HL-60/S4 treated with phorbol 12-myristate 13-acetate at 8.2 ng/mL for 4 days and 3 days (cell line): ENCODE data around the gene TK1.

ENCODE experiments used
- in situ Hi-C: fragments of 300-500 bp; cut with MboI; formaldehyde crosslinking; loops from 2 replicates; pipeline ENCODE4 v1.15.0; 2022; ENCODE audit warnings: low sequenced_read_pairs

TK1 gene

DNA sequence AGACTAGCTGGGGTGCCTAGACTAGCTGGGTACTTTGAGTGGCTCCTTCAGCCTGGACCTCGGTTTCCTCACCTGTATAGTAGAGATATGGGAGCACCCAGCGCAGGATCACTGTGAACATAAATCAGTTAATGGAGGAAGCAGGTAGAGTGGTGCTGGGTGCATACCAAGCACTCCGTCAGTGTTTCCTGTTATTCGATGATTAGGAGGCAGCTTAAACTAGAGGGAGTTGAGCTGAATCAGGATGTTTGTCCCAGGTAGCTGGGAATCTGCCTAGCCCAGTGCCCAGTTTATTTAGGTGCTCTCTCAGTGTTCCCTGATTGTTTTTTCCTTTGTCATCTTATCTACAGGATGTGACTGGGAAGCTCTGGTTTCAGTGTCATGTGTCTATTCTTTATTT is 36.2 kb upstream of the TK1 start:
- in situ Hi-C loops: no loop called here

DNA sequence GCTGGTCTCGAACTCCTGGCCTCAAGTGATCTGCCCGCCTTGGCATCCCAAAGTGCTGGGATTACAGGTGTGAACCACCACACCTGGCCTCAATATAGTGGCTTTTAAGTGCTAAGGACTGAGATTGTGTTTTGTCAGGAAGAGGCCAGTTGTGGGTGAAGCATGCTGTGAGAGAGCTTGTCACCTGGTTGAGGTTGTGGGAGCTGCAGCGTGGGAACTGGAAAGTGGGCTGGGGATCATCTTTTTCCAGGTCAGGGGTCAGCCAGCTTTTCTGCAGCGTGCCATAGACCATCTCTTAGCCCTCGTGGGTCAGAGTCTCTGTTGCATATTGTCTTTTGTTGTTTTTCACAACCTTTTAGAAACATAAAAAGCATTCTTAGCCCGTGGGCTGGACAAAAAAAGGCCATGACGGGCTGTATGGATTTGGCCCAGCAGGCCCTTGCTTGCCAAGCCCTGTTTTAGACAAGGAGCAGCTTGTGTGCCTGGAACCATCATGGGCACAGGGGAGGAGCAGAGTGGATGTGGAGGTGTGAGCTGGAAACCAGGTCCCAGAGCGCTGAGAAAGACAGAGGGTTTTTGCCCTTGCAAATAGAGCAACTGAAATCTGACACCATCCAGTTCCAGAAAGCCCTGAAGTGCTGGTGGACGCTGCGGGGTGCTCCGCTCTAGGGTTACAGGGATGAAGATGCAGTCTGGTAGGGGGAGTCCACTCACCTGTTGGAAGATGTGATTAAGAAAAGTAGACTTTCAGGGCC is 32.7 kb upstream of the TK1 start:
- in situ Hi-C loops: no loop called here

DNA sequence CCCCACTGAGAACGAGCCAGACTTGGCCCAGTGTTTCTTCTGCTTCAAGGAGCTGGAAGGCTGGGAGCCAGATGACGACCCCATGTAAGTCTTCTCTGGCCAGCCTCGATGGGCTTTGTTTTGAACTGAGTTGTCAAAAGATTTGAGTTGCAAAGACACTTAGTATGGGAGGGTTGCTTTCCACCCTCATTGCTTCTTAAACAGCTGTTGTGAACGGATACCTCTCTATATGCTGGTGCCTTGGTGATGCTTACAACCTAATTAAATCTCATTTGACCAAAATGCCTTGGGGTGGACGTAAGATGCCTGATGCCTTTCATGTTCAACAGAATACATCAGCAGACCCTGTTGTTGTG is 27.8 kb upstream of the TK1 start:
- in situ Hi-C loops: no loop called here

DNA sequence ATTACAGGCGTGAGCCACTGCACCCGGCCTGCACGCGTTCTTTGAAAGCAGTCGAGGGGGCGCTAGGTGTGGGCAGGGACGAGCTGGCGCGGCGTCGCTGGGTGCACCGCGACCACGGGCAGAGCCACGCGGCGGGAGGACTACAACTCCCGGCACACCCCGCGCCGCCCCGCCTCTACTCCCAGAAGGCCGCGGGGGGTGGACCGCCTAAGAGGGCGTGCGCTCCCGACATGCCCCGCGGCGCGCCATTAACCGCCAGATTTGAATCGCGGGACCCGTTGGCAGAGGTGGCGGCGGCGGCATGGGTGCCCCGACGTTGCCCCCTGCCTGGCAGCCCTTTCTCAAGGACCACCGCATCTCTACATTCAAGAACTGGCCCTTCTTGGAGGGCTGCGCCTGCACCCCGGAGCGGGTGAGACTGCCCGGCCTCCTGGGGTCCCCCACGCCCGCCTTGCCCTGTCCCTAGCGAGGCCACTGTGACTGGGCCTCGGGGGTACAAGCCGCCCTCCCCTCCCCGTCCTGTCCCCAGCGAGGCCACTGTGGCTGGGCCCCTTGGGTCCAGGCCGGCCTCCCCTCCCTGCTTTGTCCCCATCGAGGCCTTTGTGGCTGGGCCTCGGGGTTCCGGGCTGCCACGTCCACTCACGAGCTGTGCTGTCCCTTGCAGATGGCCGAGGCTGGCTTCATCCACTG is 27.3 kb upstream of the TK1 start, which contains the start of gene BIRC5:
TSS of gene BIRC5 (plus strand) at position 238 of the 690 bp plus-strand sequence. CDS start at position 302, 64 bp downstream.
- in situ Hi-C loops: no loop called here

DNA sequence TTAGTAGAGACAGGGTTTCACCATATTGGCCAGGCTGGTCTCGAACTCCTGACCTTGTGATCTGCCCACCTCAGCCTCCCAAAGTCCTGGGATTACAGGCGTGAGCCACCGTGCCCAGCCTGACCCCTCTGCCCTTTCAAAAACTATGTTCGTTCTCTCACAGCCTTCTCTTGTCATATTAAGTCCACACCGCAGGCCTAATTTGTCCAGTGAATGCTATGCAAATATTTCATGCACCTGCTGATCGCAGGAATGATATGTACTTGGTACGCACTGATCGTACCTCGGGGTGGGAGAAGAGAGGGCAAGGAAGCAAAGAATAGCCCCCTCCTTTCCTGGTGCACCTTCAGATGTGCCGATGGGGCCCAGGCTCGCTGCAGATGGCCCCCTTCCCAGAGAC is 24.2 kb upstream of the TK1 start:
- in situ Hi-C loops: no loop called here

DNA sequence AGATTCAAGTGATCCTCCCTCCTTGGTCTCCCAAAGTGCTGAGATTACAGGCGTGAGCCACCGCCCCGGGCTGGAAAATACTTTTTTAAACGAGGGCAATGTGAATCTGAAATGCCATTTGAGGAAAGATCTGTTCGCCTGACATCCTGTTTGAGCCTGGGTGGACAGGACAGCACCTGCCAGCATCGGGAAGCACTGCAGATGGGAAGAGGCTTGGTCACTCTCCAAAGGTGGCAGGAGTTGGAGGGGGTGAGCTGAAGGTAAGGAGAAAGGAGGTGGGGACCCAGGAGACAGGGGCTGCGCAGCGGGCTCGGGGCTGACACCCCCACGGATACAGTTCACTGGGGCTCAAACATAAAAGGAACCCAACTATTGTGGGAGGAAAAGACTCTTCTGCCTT is 23.3 kb upstream of the TK1 start:
- in situ Hi-C loops: no loop called here

DNA sequence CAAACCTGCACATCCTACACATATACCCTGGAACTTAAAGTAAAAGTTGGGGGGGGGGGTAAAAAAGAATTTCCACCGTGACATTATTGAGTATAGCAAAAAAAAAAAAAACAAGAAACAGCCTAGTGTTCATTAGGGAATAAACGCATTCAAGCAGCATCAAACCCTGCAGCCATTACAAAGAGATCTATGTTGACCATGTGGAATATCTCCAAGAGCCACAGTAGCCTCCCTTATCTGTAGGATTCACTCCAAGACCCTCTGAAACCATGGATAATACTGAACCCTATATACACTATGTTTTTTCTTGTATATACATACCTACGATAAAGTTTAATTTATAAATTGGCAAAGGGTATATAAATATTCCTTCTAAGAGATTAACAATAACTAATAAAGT is 21.6 kb upstream of the TK1 start:
- in situ Hi-C loops: no loop called here

DNA sequence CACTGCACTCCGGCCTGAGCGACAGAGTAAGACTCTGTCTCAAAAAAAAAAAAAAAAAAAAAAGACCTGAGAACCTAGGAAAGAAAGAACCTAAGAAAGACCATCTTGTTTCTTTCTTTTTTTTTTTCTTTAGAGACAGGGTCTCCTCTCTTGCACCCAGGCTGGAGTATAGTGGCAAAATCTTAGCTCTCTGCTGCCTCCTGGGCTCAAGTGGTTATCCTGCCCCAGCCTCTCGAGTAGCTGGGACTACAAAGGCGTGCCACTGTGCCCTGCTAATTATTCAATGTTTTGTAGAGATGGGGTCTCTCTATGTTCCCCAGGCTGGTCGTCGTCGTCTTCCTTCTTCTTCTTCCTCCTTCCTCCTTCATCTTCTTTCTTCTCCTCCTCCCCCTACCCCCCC is 19.4 kb upstream of the TK1 start:
- in situ Hi-C loops: no loop called here

DNA sequence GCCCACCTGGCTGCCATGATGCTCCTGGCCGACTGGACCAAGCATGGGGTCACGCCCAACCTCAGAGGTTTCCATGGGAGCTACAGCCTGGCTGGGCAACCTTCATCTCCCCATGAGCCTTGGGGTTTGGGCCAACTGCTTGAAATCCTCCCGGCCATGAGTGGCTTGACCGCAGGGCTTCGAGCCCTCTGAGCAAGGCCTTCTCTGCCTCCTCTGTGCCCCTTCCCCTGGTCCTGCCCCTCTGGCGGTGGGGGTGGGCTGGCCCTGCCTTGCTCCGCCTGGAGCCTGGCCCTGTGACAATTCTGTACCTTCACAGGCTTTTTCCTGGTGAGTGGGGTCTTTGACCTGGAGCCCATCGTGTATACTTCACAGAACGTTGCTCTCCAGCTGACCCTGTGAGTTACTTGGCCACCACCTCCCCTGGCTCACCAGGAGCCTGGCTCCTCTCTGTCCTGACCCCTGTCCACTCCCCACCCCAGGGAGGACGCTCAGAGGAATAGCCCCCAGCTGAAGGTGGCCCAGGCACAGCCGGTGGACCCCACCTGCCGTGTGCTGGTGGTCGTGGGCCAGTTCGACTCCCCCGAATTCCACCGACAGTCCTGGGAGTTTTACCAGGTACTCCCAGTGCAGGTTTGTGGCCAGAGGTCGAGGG is 18.4 kb upstream of the TK1 start:
- in situ Hi-C loops: no loop called here

DNA sequence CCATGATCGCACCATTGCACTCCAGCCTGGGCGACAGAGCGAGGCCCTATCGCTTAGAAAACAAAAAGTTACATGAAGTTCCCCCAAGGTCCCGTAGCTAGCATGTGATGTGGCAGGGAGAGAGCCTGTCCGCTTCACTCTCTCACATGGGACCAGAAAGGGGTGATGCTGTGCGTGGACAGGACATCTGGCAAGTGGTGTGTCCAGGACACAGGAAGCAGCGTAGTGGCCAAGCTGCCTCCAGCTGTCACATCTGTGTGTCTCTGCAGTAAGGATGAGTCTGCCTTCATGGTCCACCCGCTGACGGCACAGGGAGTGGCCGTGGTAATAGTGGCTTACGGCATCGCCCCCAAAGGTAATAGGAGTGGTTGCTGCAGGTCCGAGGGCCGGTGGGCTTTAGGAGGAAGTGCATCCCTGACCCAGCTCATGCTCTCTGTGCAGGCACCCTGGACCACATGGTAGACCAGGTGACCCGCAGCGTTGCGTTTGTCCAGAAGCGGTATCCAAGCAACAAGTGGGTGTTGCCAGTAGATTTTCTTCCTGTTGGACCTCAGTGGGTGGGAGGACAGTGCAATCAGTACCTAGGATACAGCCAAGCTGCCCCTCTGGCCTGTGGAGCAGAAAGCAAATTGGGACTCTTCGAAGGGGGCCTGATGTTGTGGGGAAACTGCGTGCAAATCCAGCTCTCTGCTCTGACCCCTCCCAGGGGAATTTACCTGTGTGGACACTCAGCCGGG is 17.7 kb upstream of the TK1 start:
- in situ Hi-C loops: no loop called here

DNA sequence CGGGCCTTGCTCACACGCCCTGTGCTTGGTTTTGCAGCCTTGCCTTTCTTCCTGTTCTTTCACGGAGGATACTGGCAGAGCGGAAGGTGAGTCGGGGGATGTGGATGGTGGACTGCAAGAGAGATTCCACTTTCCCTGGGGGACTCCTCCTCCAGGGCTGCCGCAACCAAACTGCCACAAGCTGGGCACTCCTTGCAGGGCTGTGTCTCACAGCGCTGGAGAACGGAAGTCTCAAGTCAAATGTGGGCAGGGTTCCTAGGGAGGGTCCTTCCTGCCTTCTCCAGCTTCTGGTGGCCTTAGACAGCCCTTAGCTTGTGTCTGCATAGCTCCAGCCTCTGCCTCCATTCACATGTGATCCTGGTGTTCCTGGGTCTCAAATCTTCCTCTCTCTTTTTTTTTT is 15.8 kb upstream of the TK1 start:
- in situ Hi-C loops: no loop called here

DNA sequence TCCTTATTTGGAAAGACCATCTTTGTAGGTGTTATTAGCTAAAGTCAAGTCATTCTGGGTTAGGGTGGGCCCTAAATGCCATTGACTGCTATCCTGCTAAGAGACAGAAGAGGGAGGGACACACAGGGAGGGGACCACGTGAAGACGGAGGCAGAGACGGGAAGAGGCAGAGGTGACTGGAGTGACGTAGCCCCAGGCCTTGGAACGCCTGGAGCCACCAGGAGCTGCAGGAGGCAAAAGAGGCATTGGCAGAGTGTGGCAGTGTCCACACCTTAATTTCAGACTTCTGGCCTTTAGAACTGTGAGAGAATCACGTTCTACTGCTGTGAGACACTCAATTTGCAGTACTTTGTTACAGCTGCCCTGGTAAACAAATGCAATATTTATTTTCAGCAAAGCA is 13.6 kb upstream of the TK1 start:
- in situ Hi-C loops: no loop called here

DNA sequence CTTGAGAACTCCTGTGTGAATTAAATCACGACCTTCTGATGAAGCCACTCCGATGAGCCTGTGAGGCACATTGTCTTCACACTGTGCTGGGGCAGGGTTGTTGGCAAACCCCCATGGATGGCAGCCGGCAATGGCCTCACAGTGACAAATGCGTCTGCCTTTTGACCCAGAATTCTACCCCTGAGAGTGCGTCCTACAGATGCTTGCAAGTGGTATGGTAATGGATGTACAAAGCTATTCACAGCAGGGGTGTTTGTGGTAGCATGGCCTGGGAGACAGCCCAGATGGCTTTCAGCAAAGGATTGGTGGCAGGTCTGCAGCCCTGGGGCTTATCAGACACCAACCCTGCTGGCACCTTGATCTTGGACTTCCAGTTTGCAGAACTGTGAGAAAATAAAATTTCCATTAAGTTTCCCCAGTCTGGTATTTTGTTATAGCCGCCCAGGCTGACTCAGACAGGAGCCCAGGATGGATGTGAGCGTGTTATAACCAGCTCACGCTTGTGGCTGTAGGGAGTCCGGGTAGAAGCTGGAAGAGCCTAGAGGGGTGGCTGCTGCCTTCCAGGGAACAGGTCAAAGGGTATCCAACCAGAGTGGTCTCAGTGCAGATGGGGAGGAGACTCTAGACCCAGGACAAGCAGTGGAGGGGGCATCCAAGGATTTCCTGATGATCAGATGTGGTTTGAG is 10.4 kb upstream of the TK1 start:
- in situ Hi-C loops: no loop called here

DNA sequence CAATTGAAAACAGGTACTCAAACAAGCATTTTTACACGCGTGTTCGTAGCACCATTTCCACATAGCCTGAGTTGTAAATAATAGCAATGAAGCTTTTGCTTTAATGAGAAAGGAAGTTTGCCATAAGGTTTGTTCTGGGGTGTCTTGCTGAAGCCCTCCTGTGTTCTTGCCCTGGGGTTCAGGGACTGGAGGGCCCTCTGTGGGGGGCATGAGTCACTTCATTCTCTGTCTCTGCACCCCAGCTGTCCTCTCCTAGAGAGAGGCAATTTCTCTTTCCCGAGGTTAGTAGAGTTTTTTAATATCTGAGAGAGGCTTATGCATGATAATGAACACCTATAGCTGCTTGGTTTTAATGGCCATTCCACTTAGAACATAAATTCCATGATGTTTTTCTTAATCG is 9.9 kb upstream of the TK1 start:
- in situ Hi-C loops: no loop called here

DNA sequence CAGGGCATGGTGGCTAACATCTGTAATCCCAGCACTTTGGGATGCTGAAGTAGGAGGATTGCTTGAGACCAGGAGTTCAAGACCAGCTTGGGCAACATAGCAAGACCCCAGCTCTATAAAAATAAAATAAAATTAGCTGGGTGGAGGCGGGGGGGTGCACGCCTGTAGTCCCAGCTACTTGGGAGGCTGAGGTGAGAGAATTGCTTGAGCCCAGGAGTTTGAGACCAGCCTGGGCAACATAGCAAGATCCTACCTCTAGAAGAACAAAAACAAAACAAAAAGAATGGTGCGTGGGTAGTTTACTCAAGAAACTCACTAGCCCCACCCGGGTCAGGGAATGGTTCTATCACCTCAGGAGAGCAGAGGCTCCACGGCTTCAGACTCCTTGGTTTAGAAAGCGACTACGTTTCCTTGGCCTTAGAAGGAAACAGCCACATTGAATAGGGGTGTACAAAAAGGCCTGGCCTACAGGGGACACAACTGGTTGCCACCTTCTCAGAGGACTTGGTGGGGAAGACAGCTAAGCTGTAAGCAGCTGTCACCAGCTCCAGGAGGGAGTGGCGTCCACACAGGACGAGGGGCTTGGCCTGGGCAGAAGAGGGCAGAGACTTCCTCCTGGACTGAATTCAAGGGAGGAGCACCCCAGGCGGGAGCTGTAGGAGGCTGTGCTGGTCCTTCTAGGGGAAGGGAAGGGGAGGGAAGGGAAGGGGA is 716 bp downstream of the TK1 start:
- in situ Hi-C loops: no loop called here

DNA sequence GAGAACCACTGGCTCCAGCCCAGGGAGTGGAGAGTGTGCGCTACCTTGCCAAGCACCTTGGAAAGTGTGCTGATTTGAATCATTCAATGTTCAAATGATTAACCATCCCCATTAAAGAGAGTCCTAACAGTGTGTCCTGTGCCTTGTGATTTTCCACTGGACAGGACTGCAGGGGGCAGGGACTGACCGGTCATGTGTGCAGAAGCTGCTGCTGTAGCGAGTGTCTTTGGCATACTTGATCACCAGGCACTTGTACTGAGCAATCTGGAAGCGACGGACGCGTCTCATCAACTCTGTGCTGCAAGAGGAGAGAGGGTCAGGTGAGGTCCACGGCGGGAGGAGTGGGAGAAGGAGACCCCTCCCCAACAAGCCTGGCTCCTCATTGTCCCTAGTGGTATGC is 2.0 kb downstream of the TK1 start:
- in situ Hi-C loops: no loop called here

DNA sequence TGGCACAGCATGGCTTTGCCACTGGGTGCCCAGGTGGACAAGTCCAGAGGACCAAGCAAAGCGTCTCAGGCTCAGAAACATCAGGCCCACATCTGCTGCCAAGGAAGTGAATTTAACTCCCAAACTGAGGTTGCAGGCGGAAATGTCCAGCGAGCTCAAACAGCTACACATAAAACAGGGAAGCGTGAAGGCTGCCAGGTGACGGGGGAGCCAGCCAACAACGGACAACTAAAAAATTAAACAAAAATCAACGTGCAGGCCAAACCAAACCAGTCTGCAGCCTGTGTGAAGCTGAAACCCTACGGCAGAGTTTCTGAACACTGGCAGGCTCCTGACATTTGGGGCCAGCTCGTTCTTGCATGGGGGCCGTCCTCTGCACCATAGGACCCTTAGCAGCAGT is 2.5 kb downstream of the TK1 start:
- in situ Hi-C loops: no loop called here

DNA sequence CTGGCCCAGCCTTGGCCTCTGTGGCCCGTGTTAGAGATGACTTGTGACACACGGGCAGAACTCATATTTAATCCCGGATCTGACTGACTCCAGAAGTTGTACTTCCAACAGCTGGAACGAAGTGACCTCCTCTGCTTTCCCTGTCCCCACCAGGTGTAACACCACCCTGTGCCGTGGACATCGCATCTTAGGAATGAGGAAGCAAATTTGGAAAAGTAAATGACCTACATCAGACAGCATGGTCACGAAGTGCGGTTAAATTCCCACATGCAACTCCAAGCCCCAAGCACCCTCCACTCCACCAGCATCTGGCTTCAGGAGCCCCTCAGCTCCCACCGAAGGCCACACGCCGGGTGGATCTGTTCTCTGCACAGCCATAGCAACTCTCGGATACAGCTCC is 2.9 kb downstream of the TK1 start:
- in situ Hi-C loops: no loop called here

DNA sequence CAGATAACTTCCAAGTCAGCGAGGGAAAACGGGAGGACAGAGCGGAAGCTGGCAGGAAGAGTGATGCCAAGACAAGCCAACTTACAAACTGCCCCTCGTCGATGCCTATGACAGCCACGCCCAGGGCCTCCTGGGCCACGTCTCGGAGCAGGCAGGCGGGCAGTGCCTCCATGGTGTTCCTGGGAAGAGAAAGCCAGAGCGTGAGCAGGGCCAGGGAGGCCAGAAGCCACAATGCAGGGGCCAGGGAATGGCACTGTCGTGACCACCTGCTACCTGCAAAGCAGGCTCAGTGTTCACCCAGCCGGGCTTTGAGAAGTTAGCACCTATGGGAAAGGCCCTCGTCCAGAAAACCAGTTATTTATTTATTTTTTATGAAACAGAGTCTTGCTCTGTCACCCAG is 4.3 kb downstream of the TK1 start:
- in situ Hi-C loops: no loop called here

DNA sequence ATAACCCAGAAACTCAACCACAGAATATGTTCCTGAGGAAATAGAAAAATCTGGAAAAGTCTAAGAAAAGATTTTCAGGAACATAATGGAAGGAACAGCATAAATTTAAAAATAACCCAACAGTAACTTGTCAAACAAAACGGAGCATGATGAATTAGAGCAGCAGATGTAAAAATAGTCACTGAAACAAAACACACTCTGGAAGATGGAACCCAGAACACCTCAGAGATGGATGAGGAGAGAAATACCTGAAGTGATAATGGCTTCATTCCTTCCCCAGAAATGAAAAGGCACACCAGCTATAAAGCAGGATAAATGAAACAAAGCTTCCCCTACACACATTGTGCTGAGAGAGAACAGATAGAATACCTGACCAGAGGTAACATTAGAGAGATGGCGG is 6.3 kb downstream of the TK1 start:
- in situ Hi-C loops: no loop called here
